GM23338 (cell line): Measurements from ENCODE around the gene MYF5. TPM values are rescaled to one million over a fixed set of nuclear protein-coding genes. Genes with fewer than 3 reads are reported as not detected.

Experiments
- ATAC-seq: fragments of 200-7000 bp; cut with Tn5 transposase; 3 replicates; pipeline ENCODE4 v1.9.1; 2020
- DNase-seq: peaks from one replicate; pipeline ENCODE4 v3.0.0-alpha.2; 2015; ENCODE audit warnings: low spot score
- H2AFZ ChIP-seq: fragments of 200-600 bp; sonication (generic); 2 replicates; pipeline ENCODE4 v1.8.0; 2016; ENCODE audit warnings: antibody characterized with exemption, mild to moderate bottlenecking, moderate library complexity
- H3F3A ChIP-seq: fragments of 200-600 bp; sonication (generic); replicated peaks from 2 replicates; pipeline ENCODE4 v1.8.0; 2017; ENCODE audit warnings: antibody characterized with exemption, mixed run types, low read depth
- H3K27ac ChIP-seq: fragments of 200-600 bp; sonication (generic); 2 replicates; pipeline ENCODE4 v1.6.1; 2016; ENCODE audit warnings: low read depth
- H3K27me3 ChIP-seq: fragments of 200-600 bp; sonication (generic); 2 replicates; pipeline ENCODE4 v1.8.0; 2016; ENCODE audit warnings: mild to moderate bottlenecking, mixed run types, moderate library complexity; ENCODE audit not compliant: insufficient read depth
- H3K36me3 ChIP-seq: fragments of 200-600 bp; sonication (generic); 2 replicates; pipeline ENCODE4 v1.8.0; 2016; ENCODE audit warnings: mild to moderate bottlenecking; ENCODE audit not compliant: insufficient read depth
- H3K4me1 ChIP-seq: fragments of 200-600 bp; sonication (generic); 2 replicates; pipeline ENCODE4 v1.8.0; 2016; ENCODE audit warnings: mild to moderate bottlenecking, moderate library complexity; ENCODE audit not compliant: insufficient read depth
- H3K4me2 ChIP-seq: fragments of 200-600 bp; sonication (generic); 2 replicates; pipeline ENCODE4 v1.7.1; 2017; ENCODE audit warnings: mixed run types
- H3K4me3 ChIP-seq: fragments of 200-600 bp; sonication (generic); 2 replicates; pipeline ENCODE4 v1.6.1; 2016; ENCODE audit warnings: mixed run types
- H3K79me2 ChIP-seq: fragments of 200-600 bp; sonication (generic); replicated peaks from 2 replicates; pipeline ENCODE4 v1.8.0; 2017; ENCODE audit warnings: mild to moderate bottlenecking; ENCODE audit not compliant: insufficient read depth
- H3K9me2 ChIP-seq: fragments of 200-600 bp; sonication (generic); 2 replicates; pipeline ENCODE4 v1.8.0; 2017; ENCODE audit not compliant: insufficient read depth
- H4K20me1 ChIP-seq: fragments of 200-600 bp; sonication (generic); replicated peaks from 2 replicates; pipeline ENCODE4 v1.8.0; 2017; ENCODE audit warnings: mild to moderate bottlenecking; ENCODE audit not compliant: insufficient read depth
- H3K27ac Mint-ChIP-seq: 2 replicates; pipeline ENCODE4 v1.8.0; 2020; ENCODE audit warnings: inconsistent platforms, mild to moderate bottlenecking, moderate library complexity, mixed read lengths
- H3K27me3 Mint-ChIP-seq: 3 replicates; pipeline ENCODE4 v1.8.0; 2022; ENCODE audit warnings: low read depth, mild to moderate bottlenecking, moderate library complexity, mixed read lengths, inconsistent platforms; ENCODE audit not compliant: insufficient read depth, poor library complexity
- H3K36me3 Mint-ChIP-seq: 3 replicates; pipeline ENCODE4 v1.8.0; 2021; ENCODE audit warnings: low read depth, mild to moderate bottlenecking, inconsistent platforms, moderate library complexity, mixed read lengths
- H3K4me1 Mint-ChIP-seq: 3 replicates; pipeline ENCODE4 v1.8.0; 2020; ENCODE audit warnings: mild to moderate bottlenecking, inconsistent platforms, mixed read lengths
- H3K4me3 Mint-ChIP-seq: 3 replicates; pipeline ENCODE4 v1.8.0; 2021; ENCODE audit warnings: moderate library complexity, mild to moderate bottlenecking, inconsistent platforms, mixed read lengths
- H3K9me3 Mint-ChIP-seq: 3 replicates; pipeline ENCODE4 v1.8.0; 2020; ENCODE audit warnings: moderate library complexity, mild to moderate bottlenecking, inconsistent platforms, mixed read lengths
- CREB1 ChIP-seq: fragments of 250-450 bp; sonication (Bioruptor Pico); IDR thresholded peaks from 2 replicates; pipeline ENCODE4 v1.5.0; 2020; ENCODE audit warnings: low read depth, mild to moderate bottlenecking, moderate library complexity
- EZH2 ChIP-seq: fragments of 200-600 bp; sonication (generic); IDR thresholded peaks from one replicate; pipeline ENCODE4 v1.8.0; 2017; ENCODE audit warnings: antibody characterized with exemption, mild to moderate bottlenecking, low read depth; ENCODE audit not compliant: unreplicated experiment
- JUNB ChIP-seq: IDR thresholded peaks from one replicate; pipeline ENCODE4 v1.6.1; 2016; ENCODE audit warnings: antibody characterized with exemption; ENCODE audit not compliant: unreplicated experiment
- NANOG ChIP-seq: IDR thresholded peaks from 2 replicates; pipeline ENCODE4 v1.6.1; 2016; ENCODE audit warnings: antibody characterized with exemption, borderline replicate concordance
- POLR2AphosphoS5 ChIP-seq: IDR thresholded peaks from 2 replicates; pipeline ENCODE4 v1.6.1; 2016; ENCODE audit warnings: antibody characterized with exemption, low read depth
- REST ChIP-seq: IDR thresholded peaks from one replicate; pipeline ENCODE4 v1.6.1; 2018; ENCODE audit warnings: antibody characterized with exemption; ENCODE audit not compliant: unreplicated experiment
- ZNF331 ChIP-seq: fragments of 250-450 bp; sonication (Bioruptor Pico); IDR thresholded peaks from 2 replicates; pipeline ENCODE4 v1.5.0; 2020; ENCODE audit warnings: low read depth, mild to moderate bottlenecking, moderate library complexity
- polyA plus RNA-seq: library from polyadenylated mRNA; unstranded; fragments of >200 nt; fragmentation: Nextera tagmentation; extraction: Ambion mirVana; gene quantifications from 2 replicates; pipeline ENCODE4 v1.2.1, GENCODE V29; 2016
- total RNA-seq: library from RNA; depleted of rRNA; stranded (reverse); fragments of >200 nt; shearing (Covaris generic); gene quantifications from 2 replicates; pipeline ENCODE4 v1.2.3, GENCODE V29; 2014
- TF ChIP-seq, protein P1 (sequence below): IDR thresholded peaks from 2 replicates; pipeline ENCODE4 v1.6.1; 2016; ENCODE audit warnings: antibody characterized with exemption

MYF5 gene
- total and polyA plus RNA-seq, 2 experiments from 2014 or later, result not detected

GRCh38 chr12:80707830-80708258 is 8.9 kb upstream of the MYF5 start (continued):
- TF ChIP-seq EZH2, result peak; percentile 38

GRCh38 chr12:80708259-80708974 is 8.3 kb upstream of the MYF5 start:
- DNase-seq (peak; percentile 89), ATAC-seq (peak; percentile 68)
- H3K4me2 ChIP-seq, result peak overlapping the region; percentile 90
- peaks cover 78% of the 10 kb centered on the region for H3K27me3 Mint-ChIP-seq
- H3K4me3 ChIP-seq, result peak overlapping the region; percentile 50
- H3K4me1 ChIP-seq, result peaks cover 62% of the 10 kb centered on the region
- H3K27ac ChIP-seq, result no peak overlapping the region
- peaks cover 9% of the 10 kb centered on the region; the same call in 1 of the 2 replicates for H4K20me1 ChIP-seq
- no peaks in the 10 kb centered on the region for H3K36me3 ChIP-seq
- no peaks in the 10 kb centered on the region for H3K79me2 ChIP-seq
- H3K27ac Mint-ChIP-seq, result no peak overlapping the region
- H3K4me3 Mint-ChIP-seq, result peak overlapping the region; percentile 76
- H2AFZ ChIP-seq, result peak overlapping the region; percentile 52; the same call in 1 of the 2 replicates
- no peaks in the 10 kb centered on the region for H3K9me2 ChIP-seq
- peaks cover 49% of the 10 kb centered on the region for H3K4me1 Mint-ChIP-seq
- TF ChIP-seq, protein P1, sequence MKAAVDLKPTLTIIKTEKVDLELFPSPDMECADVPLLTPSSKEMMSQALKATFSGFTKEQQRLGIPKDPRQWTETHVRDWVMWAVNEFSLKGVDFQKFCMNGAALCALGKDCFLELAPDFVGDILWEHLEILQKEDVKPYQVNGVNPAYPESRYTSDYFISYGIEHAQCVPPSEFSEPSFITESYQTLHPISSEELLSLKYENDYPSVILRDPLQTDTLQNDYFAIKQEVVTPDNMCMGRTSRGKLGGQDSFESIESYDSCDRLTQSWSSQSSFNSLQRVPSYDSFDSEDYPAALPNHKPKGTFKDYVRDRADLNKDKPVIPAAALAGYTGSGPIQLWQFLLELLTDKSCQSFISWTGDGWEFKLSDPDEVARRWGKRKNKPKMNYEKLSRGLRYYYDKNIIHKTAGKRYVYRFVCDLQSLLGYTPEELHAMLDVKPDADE, result peak; percentile 47; the same call in 1 of the 2 replicates
- TF ChIP-seq ZNF331 (CRISPR knock-in tag) (no peak), NANOG (no peak), JUNB (no peak), POLR2AphosphoS5 (peak; percentile 63), CREB1 (CRISPR knock-in tag) (no peak), EZH2 (peak; percentile 52), REST (no peak)
- H3F3A ChIP-seq, result peaks cover 7% of the 10 kb centered on the region; the same call in 1 of the 2 replicates
- peaks cover 100% of the 10 kb centered on the region for H3K27me3 ChIP-seq
- H3K9me3 Mint-ChIP-seq, result no peaks in the 10 kb centered on the region
- H3K36me3 Mint-ChIP-seq, result no peaks in the 10 kb centered on the region

DNA sequence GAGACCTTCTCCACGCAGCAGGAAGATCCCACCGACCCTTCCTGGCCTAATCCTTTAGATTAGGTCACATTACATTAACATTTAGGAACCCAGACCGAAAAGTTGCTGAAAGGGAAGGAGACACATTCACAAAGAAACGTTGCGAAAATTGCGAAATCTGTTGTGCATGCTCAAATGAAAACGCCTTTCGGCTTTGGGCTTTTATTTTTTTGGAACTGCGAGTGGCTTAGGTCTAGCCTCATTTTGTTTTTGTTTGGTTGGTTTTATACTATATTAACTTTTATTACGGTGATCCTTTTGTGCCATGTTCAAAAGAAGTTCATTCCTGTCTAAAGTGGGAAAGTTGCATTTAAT is 7.8 kb upstream of the MYF5 start:
- peaks cover 84% of the 10 kb centered on the region for H3K27me3 Mint-ChIP-seq
- Histone ChIP-seq H3K9me2 (no peaks in the 10 kb centered on the region), H3K79me2 (no peaks in the 10 kb centered on the region), H3K27ac (no peak overlapping the region), H2AFZ (peak overlapping the region; percentile 52; the same call in 1 of the 2 replicates), H3K4me1 (peaks cover 63% of the 10 kb centered on the region), H3K27me3 (peaks cover 100% of the 10 kb centered on the region), H3F3A (peaks cover 12% of the 10 kb centered on the region; the same call in 1 of the 2 replicates), H3K36me3 (no peaks in the 10 kb centered on the region), H3K4me3 (peak overlapping the region; percentile 50), H4K20me1 (peaks cover 9% of the 10 kb centered on the region; the same call in 1 of the 2 replicates), H3K4me2 (peak overlapping the region; percentile 90)
- peak; percentile 60 for DNase-seq
- H3K9me3 Mint-ChIP-seq, result no peaks in the 10 kb centered on the region
- peak; percentile 8; the same call in 2 of the 3 replicates for ATAC-seq
- H3K27ac Mint-ChIP-seq, result no peak overlapping the region
- peaks cover 51% of the 10 kb centered on the region for H3K4me1 Mint-ChIP-seq
- peak overlapping the region; percentile 76 for H3K4me3 Mint-ChIP-seq
- no peaks in the 10 kb centered on the region for H3K36me3 Mint-ChIP-seq
- no peak for TF ChIP-seq NANOG
